NOMO-1 treated with dmso at 0.1 percent for 144 hours (cell line): ENCODE results near the gene HEPN1.
"Not testable (repeated sequence)": the region's sequence is repeated elsewhere in the genome, so short reads cannot be mapped to it uniquely, and the experiment has no call there.

Experiments
- DNase-seq: peaks from one replicate; lab custom pipeline; 2025; ENCODE audit not compliant: unreplicated experiment; lab: John Stamatoyannopoulos, UW

HEPN1 gene

GRCh38 chr11:124941703-124942102 lies 22.7 kb downstream of the HEPN1 start:
- no peak for DNase-seq

GRCh38 chr11:124942466-124943253 lies 23.6 kb downstream of the HEPN1 start:
- DNase-seq, result no peak

GRCh38 chr11:124943254-124943616 lies 24.2 kb downstream of the HEPN1 start:
- DNase-seq, result no peak

- DNase-seq, result no peak
Measured at GRCh38 chr11:124943741-124944140, 24.7 kb downstream of the HEPN1 start.

GRCh38 chr11:124944565-124944964 lies 25.5 kb downstream of the HEPN1 start:
- no peak for DNase-seq

- DNase-seq, result no peak
Measured at GRCh38 chr11:124945826-124946225, 26.8 kb downstream of the HEPN1 start.

- DNase-seq, result no peak
Measured at GRCh38 chr11:124946735-124947141, 27.7 kb downstream of the HEPN1 start.

GRCh38 chr11:124950601-124951330 lies 31.7 kb downstream of the HEPN1 start:
- DNase-seq, result no peak

- DNase-seq, result no peak
Measured at GRCh38 chr11:124951341-124951740, 32.3 kb downstream of the HEPN1 start.

GRCh38 chr11:124953753-124954589 lies 34.9 kb downstream of the HEPN1 start, which contains the start of gene CCDC15:
Gene CCDC15, plus strand, starts transcription at chr11:124954202. Its CDS starts 531 bp downstream, at chr11:124954733.
- peak; percentile 97 for DNase-seq

- DNase-seq, result no peak
Measured at GRCh38 chr11:124954590-124954955, 35.5 kb downstream of the HEPN1 start.

GRCh38 chr11:124955035-124955434 lies 36.0 kb downstream of the HEPN1 start:
- DNase-seq, result no peak

- DNase-seq, result peak; percentile 53
Measured at GRCh38 chr11:124961972-124962609, 43.0 kb downstream of the HEPN1 start.

- not testable (repeated sequence) for DNase-seq
Measured at GRCh38 chr11:124968197-124968596, 49.1 kb downstream of the HEPN1 start.
